GM13976 (cell line): Measurements from ENCODE around the gene OSBPL9.

Source experiments
- DNase-seq: peaks from one replicate; pipeline ENCODE4 v3.0.0; 2012; ENCODE audit warnings: low spot score
- in situ Hi-C: fragments of 300-500 bp; cut with MboI; formaldehyde crosslinking; loops from one replicate; pipeline ENCODE4 v1.12.0; 2022; ENCODE audit warnings: low sequenced_read_pairs, mixed read lengths, inconsistent platforms; ENCODE audit not compliant: unreplicated experiment
- TF ChIP-seq, protein P1 (sequence below): IDR thresholded peaks from 2 replicates; pipeline ENCODE4 v1.5.1; 2012; ENCODE audit warnings: borderline replicate concordance, mild to moderate bottlenecking; ENCODE audit not compliant: insufficient read depth; ENCODE audit errors: extremely low read depth, missing control alignments, control extremely low read depth

OSBPL9 gene

DNA sequence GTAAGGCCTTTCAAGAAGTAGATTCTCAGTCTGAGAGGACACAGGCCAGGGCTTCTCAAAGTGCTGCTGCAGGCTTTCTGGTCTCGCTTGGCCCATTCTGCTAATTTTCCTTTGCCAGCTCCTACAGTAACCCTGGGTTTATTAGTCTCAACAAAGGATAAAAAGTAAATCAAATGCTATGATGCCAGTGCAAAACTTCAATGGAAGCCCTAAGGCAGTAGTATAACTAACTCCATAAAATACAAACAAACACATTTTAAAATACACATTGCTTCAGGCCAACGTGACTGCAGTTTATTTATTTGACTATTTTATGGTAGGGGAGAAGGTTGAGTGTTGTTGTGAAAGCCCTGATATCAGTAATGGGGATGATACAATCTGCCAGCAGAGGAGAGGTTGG is 172.0 kb downstream of the OSBPL9 start:
- TF ChIP-seq, protein P1, sequence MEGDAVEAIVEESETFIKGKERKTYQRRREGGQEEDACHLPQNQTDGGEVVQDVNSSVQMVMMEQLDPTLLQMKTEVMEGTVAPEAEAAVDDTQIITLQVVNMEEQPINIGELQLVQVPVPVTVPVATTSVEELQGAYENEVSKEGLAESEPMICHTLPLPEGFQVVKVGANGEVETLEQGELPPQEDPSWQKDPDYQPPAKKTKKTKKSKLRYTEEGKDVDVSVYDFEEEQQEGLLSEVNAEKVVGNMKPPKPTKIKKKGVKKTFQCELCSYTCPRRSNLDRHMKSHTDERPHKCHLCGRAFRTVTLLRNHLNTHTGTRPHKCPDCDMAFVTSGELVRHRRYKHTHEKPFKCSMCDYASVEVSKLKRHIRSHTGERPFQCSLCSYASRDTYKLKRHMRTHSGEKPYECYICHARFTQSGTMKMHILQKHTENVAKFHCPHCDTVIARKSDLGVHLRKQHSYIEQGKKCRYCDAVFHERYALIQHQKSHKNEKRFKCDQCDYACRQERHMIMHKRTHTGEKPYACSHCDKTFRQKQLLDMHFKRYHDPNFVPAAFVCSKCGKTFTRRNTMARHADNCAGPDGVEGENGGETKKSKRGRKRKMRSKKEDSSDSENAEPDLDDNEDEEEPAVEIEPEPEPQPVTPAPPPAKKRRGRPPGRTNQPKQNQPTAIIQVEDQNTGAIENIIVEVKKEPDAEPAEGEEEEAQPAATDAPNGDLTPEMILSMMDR: no peak
- DNase-seq: no peak
- in situ Hi-C loops: no loop called here

DNA sequence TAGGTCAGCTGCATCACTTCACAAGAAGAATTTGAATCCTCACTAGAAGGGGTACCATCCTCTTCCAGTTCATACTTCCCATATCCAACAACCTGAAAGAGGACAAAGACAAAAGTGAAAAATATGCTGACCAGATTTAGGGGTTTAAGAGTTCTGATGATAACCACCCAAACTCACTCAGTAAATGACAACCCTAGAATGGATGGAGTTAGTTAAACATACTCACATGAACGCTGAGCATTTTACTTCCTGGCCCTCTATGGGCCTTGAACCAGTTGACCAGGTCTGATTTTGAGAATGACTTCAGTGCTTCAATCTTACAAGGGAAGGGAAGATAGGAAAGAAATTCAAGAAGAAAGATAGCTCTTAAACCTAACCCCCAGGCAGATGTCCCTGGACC is 172.4 kb downstream of the OSBPL9 start:
- in situ Hi-C loops: no loop called here
- TF ChIP-seq, protein P1: no peak
- no peak for DNase-seq

DNA sequence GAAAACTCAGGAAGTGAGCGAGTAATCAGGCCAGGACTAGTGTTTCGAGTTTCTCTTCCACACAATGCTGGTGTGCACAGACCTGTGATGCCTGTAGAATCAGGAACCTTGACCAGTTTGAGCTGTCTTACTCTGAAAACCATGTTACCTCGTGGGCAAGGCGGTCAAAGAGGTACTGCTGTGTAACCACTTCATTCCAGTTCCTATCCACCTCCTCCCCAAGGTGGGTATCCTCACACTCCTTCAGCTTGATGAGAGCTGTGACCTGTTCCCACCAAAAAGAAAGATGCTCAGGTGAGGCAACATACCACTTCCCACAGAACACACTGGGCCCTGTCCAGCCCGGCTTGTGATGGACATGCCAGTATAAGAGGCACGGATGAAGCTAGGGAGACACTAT is 173.5 kb downstream of the OSBPL9 start:
- DNase-seq: no peak
- TF ChIP-seq, protein P1: no peak
- in situ Hi-C loops: no loop called here

DNA sequence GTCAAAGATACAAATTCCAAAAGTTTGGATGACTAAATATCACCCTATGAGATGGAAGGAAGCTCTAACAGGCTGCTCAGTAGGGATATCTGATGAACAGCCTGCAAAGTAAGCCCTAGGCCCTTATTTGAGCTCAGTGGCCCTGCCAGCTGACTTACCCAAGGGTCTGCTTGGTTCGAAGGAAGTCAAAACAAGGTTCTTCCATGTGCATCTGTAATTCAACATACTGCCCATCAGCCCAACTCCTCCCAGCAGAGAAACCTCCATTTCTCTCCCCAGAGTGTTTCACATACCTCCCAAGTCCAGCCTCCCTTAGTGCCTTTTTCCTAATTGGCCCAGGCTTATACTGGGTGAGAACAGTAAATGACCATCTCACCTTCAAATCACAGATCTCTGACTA is 175.0 kb downstream of the OSBPL9 start:
- TF ChIP-seq, protein P1: no peak
- in situ Hi-C loops: no loop called here
- no peak for DNase-seq

DNA sequence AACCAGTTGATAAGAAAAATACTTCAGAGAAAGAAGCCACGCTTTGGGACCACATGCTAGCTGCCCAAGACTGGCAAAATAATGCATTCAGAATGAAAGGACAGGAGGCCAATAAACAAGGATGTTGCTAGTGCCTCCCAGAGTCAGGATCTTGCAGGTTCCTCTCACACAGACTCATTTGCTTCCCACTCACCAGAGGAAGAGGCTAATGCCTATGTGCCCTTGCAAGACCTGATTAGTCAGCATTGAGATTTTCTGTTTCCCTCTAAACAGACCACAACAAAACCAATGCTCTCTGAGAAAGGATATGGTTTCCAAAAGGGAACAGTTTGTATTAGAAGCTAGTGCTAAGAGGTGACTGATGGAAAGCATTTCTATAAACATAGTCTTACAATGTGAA is 176.0 kb downstream of the OSBPL9 start:
- DNase-seq: no peak

DNA sequence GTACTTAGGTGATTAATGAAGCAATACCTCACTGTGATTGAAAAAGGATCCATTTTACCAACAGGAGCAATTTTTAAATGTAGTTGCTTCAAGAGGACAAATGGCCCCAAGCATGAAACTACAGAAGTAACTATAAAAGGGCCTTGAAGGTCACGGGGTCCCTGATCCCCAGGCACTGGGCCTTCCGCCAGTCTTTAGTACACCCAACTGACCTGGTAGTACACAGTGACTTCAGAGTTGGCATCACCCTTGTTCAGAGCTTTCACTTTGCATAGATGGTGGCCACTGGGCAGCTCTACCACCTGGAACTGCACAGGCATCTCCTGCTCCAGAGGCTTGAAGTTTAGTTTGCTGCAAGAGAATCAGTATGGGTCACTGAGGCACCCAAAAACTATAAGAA is 177.4 kb downstream of the OSBPL9 start:
- in situ Hi-C loops: no loop called here
- DNase-seq: no peak
- TF ChIP-seq, protein P1: no peak

More for the DNA sequence above, 176.0 kb downstream of the OSBPL9 start:
- in situ Hi-C loops: no loop called here
- TF ChIP-seq, protein P1: no peak

DNA sequence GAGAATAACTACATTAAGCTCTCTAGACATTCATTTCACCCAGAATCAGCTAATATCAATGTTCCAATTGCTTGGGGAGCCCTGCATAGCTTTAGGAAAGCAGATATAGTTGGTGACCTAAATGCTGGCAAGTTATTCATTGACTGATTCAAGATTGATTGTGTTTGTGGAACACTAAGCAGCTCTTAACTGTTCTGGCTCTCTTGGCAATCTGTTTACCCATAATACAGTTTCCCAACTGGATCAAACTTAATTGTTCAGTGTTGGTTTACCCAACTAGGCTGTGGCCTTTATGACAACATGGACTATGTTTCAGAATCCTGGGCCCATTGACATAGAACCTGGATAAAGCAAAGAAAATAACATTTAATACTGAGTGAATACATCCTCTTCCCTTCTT is 178.0 kb downstream of the OSBPL9 start:
- TF ChIP-seq, protein P1: no peak
- no peak for DNase-seq
- in situ Hi-C loops: no loop called here
